ENCODE measurements around the gene EHF. TPM values are rescaled to one million over a fixed set of nuclear protein-coding genes. Genes with fewer than 3 reads are reported as not detected.

The EHF gene
- total and polyA plus RNA-seq, 9 of the 15 experiments (the other 6 are each of a cell fraction or from before 2014, with no cell fraction given) = 0.04 to 0.54 (median 0.37) TPM

DNA sequence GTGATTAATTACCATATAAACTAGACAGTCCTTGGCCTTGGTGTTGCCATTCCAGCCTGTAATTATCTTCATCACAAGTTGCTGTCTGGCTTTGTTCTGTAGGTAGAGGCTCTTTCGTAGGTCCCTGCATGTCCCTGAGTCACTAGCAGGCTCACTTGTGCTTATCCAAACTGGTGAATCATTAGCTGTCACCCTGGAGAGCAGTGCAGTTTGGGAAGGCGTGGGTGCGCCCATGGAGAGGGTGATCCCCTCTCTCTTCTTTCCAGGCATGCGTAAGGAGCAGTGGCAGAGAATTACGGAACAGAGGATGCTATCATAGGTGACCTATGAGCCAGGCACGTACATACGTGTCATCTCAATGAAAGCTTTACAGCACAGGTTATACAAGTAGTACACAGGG, 11.0 kb upstream of the EHF start (continued):
- TF ChIP-seq, protein P1, sequence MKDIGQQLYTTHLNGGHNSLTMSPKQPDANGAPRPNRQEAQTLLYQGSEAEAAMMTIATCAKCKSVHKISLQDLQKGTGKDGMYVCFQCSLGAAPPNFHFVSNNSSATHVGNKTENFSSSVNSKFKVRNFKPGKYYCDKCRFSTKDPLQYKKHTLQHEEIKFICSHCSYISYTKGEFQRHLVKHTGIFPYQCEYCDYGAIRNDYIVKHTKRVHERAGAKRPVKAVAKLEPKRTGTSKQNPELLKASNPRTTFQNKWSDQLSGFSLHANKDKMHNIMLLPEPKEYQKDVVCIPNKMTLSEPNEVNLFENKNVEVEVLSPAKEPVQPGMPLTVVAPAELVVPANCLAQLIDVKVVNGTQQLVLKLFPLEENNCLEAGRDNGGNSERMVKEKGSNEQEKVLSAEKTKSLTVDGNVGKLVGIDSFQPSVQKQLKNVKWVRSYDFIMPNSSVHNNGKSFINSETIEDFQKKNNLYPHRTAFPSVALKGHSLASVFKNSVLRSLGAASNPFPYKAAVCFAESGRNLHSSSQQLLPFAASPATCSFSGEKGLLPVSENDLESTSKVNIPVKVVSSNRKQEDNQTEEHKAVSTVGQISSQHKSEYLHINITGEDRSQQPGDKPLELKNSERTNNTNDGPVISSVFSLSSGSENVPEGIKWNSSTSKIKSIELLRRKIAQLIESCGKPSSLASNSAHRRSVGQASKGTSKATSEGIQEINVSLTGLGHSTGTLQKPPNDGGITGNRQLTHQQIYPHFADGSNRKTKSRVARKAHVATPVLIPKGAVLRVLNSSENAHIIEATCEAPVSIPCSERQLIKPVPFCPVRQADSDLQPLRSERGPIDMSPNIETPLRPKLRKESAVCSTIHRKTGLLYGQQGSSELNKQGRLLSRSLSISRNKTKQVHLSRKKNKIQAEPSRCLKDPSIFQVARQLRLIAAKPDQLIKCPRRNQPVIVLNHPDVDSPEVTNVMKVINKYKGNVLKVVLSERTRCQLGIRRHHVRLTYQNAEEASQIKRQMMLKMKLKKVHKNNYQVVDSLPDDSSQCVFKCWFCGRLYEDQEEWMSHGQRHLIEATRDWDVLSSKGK (CRISPR knock-in tag; IDR thresholded peaks at IDR 0.05) = no peak
- TF ChIP-seq, protein P2, sequence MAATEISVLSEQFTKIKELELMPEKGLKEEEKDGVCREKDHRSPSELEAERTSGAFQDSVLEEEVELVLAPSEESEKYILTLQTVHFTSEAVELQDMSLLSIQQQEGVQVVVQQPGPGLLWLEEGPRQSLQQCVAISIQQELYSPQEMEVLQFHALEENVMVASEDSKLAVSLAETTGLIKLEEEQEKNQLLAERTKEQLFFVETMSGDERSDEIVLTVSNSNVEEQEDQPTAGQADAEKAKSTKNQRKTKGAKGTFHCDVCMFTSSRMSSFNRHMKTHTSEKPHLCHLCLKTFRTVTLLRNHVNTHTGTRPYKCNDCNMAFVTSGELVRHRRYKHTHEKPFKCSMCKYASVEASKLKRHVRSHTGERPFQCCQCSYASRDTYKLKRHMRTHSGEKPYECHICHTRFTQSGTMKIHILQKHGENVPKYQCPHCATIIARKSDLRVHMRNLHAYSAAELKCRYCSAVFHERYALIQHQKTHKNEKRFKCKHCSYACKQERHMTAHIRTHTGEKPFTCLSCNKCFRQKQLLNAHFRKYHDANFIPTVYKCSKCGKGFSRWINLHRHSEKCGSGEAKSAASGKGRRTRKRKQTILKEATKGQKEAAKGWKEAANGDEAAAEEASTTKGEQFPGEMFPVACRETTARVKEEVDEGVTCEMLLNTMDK (IDR thresholded peaks at IDR 0.05; ENCODE audit: borderline replicate concordance, insufficient read depth, low read depth, low read length, poor library complexity, severe bottlenecking) = no peak
- no peak for TF ChIP-seq BACH1 (tag; IDR thresholded peaks at IDR 0.05)
- TF ChIP-seq, protein P3, sequence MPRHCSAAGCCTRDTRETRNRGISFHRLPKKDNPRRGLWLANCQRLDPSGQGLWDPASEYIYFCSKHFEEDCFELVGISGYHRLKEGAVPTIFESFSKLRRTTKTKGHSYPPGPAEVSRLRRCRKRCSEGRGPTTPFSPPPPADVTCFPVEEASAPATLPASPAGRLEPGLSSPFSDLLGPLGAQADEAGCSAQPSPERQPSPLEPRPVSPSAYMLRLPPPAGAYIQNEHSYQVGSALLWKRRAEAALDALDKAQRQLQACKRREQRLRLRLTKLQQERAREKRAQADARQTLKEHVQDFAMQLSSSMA (CRISPR knock-in tag; IDR thresholded peaks at IDR 0.05) = no peak
- TF ChIP-seq, protein P4, sequence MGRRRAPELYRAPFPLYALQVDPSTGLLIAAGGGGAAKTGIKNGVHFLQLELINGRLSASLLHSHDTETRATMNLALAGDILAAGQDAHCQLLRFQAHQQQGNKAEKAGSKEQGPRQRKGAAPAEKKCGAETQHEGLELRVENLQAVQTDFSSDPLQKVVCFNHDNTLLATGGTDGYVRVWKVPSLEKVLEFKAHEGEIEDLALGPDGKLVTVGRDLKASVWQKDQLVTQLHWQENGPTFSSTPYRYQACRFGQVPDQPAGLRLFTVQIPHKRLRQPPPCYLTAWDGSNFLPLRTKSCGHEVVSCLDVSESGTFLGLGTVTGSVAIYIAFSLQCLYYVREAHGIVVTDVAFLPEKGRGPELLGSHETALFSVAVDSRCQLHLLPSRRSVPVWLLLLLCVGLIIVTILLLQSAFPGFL (CRISPR knock-in tag; IDR thresholded peaks at IDR 0.05) = no peak
- no peak for TF ChIP-seq ZNF57 (CRISPR knock-in tag; IDR thresholded peaks at IDR 0.05)
- TF ChIP-seq NCOA4 (IDR thresholded peaks at IDR 0.05; ENCODE audit: partially characterized antibody) = no peak
- no peak for TF ChIP-seq RAD51 (IDR thresholded peaks at IDR 0.05; ENCODE audit: borderline replicate concordance, low read depth)
- TF ChIP-seq MCM3 (IDR thresholded peaks at IDR 0.05) = no peak
- no peak for TF ChIP-seq EZH2 (IDR thresholded peaks at IDR 0.05; ENCODE audit: borderline replicate concordance, low read depth, low read length)
- no peak for TF ChIP-seq POLR3G (IDR thresholded peaks at IDR 0.05; ENCODE audit: extremely low read depth, insufficient read length, insufficient replicate concordance)
- TF ChIP-seq RBM15 (IDR thresholded peaks at IDR 0.05; ENCODE audit: insufficient read depth, low read length) = no peak
- TF ChIP-seq NFYB (IDR thresholded peaks at IDR 0.05; ENCODE audit: extremely low read depth, insufficient read length) = no peak
- peak; percentile 34 for TF ChIP-seq SMARCA4 (IDR thresholded peaks at IDR 0.05)
- TF ChIP-seq MCM5 (IDR thresholded peaks at IDR 0.05; ENCODE audit: low read depth) = no peak
- peak; percentile 69 to 76 for TF ChIP-seq NRF1 (conservative IDR thresholded peaks at IDR 0.05 in 1 of 2, IDR thresholded peaks at IDR 0.05 in 1 of 2)
- no peak for TF ChIP-seq YBX1 (IDR thresholded peaks at IDR 0.05)
- no peak for TF ChIP-seq CEBPB (tag; IDR thresholded peaks at IDR 0.05)
- TF ChIP-seq, protein P5, sequence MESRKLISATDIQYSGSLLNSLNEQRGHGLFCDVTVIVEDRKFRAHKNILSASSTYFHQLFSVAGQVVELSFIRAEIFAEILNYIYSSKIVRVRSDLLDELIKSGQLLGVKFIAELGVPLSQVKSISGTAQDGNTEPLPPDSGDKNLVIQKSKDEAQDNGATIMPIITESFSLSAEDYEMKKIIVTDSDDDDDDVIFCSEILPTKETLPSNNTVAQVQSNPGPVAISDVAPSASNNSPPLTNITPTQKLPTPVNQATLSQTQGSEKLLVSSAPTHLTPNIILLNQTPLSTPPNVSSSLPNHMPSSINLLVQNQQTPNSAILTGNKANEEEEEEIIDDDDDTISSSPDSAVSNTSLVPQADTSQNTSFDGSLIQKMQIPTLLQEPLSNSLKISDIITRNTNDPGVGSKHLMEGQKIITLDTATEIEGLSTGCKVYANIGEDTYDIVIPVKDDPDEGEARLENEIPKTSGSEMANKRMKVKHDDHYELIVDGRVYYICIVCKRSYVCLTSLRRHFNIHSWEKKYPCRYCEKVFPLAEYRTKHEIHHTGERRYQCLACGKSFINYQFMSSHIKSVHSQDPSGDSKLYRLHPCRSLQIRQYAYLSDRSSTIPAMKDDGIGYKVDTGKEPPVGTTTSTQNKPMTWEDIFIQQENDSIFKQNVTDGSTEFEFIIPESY (CRISPR knock-in tag; IDR thresholded peaks at IDR 0.05) = no peak
- peak in 1 of 2 experiments; percentile 25; a peak in 2 of 4 replicates for TF ChIP-seq RCOR1 (IDR thresholded peaks at IDR 0.05; ENCODE audit: borderline replicate concordance in 1 of 2, low read depth in 2 of 2, low read length in 2 of 2)
- TF ChIP-seq SLC30A9 (CRISPR knock-in tag; IDR thresholded peaks at IDR 0.05) = no peak

Data from K562 (cell line).